SK-N-SH treated with all-trans-retinoic acid at 6 μM for 48 hours (cell line): ENCODE measurements around the gene CGRRF1.

ENCODE experiments used
- ATAC-seq: fragments of 200-7000 bp; cut with Tn5 transposase; 3 replicates; pipeline ENCODE4 v1.9.1; 2020; ENCODE audit warnings: mild to moderate bottlenecking, moderate library complexity
- ARNTL ChIP-seq: fragments of 450-650 bp; formaldehyde crosslinking; IDR thresholded peaks from 2 replicates; pipeline ENCODE4 v1.5.0; 2020; ENCODE audit warnings: low read depth, mild to moderate bottlenecking, moderate library complexity, borderline replicate concordance
- BACH2 ChIP-seq: fragments of 250-450 bp; sonication (Bioruptor Pico); IDR thresholded peaks from 2 replicates; pipeline ENCODE4 v1.9.0; 2021; ENCODE audit warnings: mild to moderate bottlenecking, borderline replicate concordance
- CREB5 ChIP-seq: fragments of 250-450 bp; sonication (Bioruptor Pico); IDR thresholded peaks from 2 replicates; pipeline ENCODE4 v1.5.1; 2020; ENCODE audit warnings: low read depth, mild to moderate bottlenecking, moderate library complexity
- CSDC2 ChIP-seq: fragments of 250-450 bp; sonication (Bioruptor Pico); IDR thresholded peaks from 2 replicates; pipeline ENCODE4 v1.5.0; 2020; ENCODE audit warnings: mild to moderate bottlenecking, moderate library complexity
- CSRNP3 ChIP-seq: fragments of 250-450 bp; sonication (Bioruptor Pico); IDR thresholded peaks from 2 replicates; pipeline ENCODE4 v1.5.1; 2021; ENCODE audit warnings: mild to moderate bottlenecking, moderate library complexity
- ESRRG ChIP-seq: fragments of 250-450 bp; sonication (Bioruptor Pico); IDR thresholded peaks from 2 replicates; pipeline ENCODE4 v1.6.1; 2021; ENCODE audit warnings: mild to moderate bottlenecking
- GLIS3 ChIP-seq: fragments of 250-450 bp; sonication (Bioruptor Pico); IDR thresholded peaks from 2 replicates; pipeline ENCODE4 v1.5.0; 2020; ENCODE audit warnings: mild to moderate bottlenecking, moderate library complexity
- ISL1 ChIP-seq: fragments of 250-450 bp; sonication (Bioruptor Pico); IDR thresholded peaks from 2 replicates; pipeline ENCODE4 v2.1.2; 2022; ENCODE audit warnings: mild to moderate bottlenecking, moderate library complexity
- OSR1 ChIP-seq: fragments of 250-450 bp; sonication (Bioruptor Pico); IDR thresholded peaks from 2 replicates; pipeline ENCODE4 v1.8.0; 2022; ENCODE audit warnings: moderate library complexity, mild to moderate bottlenecking, inconsistent platforms
- PATZ1 ChIP-seq: fragments of 250-450 bp; sonication (Bioruptor Pico); IDR thresholded peaks from 2 replicates; pipeline ENCODE4 v1.8.0; 2020; ENCODE audit warnings: mild to moderate bottlenecking, moderate library complexity, borderline replicate concordance
- POU6F1 ChIP-seq: fragments of 250-450 bp; sonication (Bioruptor Pico); IDR thresholded peaks from 2 replicates; pipeline ENCODE4 v1.8.0; 2021; ENCODE audit warnings: low read depth, mild to moderate bottlenecking, moderate library complexity, borderline replicate concordance
- PPARA ChIP-seq: fragments of 250-450 bp; sonication (Bioruptor Pico); IDR thresholded peaks from 2 replicates; pipeline ENCODE4 v1.5.0; 2020; ENCODE audit warnings: mild to moderate bottlenecking, borderline replicate concordance
- SNAI2 ChIP-seq: fragments of 250-450 bp; sonication (Bioruptor Pico); IDR thresholded peaks from 2 replicates; pipeline ENCODE4 v1.5.0; 2020; ENCODE audit warnings: mild to moderate bottlenecking, moderate library complexity
- TCF4 ChIP-seq: fragments of 250-450 bp; sonication (Bioruptor Pico); IDR thresholded peaks from 2 replicates; pipeline ENCODE4 v1.8.0; 2021; ENCODE audit warnings: mild to moderate bottlenecking, moderate library complexity, borderline replicate concordance
- TOX ChIP-seq: fragments of 250-450 bp; sonication (Bioruptor Pico); IDR thresholded peaks from 2 replicates; pipeline ENCODE4 v1.8.0; 2021; ENCODE audit warnings: mild to moderate bottlenecking, moderate library complexity, borderline replicate concordance
- TSHZ2 ChIP-seq: fragments of 250-450 bp; sonication (Bioruptor Pico); IDR thresholded peaks from 2 replicates; pipeline ENCODE4 v1.5.0; 2020; ENCODE audit warnings: mild to moderate bottlenecking, moderate library complexity
- ZFP3 ChIP-seq: fragments of 250-450 bp; sonication (Bioruptor Pico); IDR thresholded peaks from 2 replicates; pipeline ENCODE4 v1.5.0; 2020; ENCODE audit warnings: mild to moderate bottlenecking, moderate library complexity
- ZFP30 ChIP-seq: fragments of 450-650 bp; formaldehyde crosslinking; IDR thresholded peaks from 2 replicates; pipeline ENCODE4 v1.5.0; 2022; ENCODE audit warnings: mild to moderate bottlenecking, moderate library complexity
- ZNF565 ChIP-seq: fragments of 450-650 bp; formaldehyde crosslinking; conservative IDR thresholded peaks from 2 replicates; pipeline ENCODE4 v1.5.0; 2020; ENCODE audit warnings: low read depth, mild to moderate bottlenecking, moderate library complexity
- ZNF8 ChIP-seq: fragments of 450-650 bp; formaldehyde crosslinking; IDR thresholded peaks from 2 replicates; pipeline ENCODE4 v1.5.0; 2020; ENCODE audit warnings: mild to moderate bottlenecking, moderate library complexity

The CGRRF1 gene

GRCh38 chr14:54584097-54584496, 74.4 kb downstream of the CGRRF1 start:
- no peak for ATAC-seq

GRCh38 chr14:54585214-54585613, 75.5 kb downstream of the CGRRF1 start:
- TF ChIP-seq TCF4 (CRISPR knock-in tag): no peak
- TF ChIP-seq ZFP3 (CRISPR knock-in tag): no peak
- no peak for TF ChIP-seq ZNF565
- no peak for TF ChIP-seq ZFP30 (CRISPR knock-in tag)
- TF ChIP-seq CREB5 (CRISPR knock-in tag): no peak
- no peak for TF ChIP-seq SNAI2 (CRISPR knock-in tag)
- no peak for TF ChIP-seq CSDC2 (CRISPR knock-in tag)
- TF ChIP-seq ZNF8 (CRISPR knock-in tag): no peak
- no peak for TF ChIP-seq POU6F1 (CRISPR knock-in tag)
- TF ChIP-seq TSHZ2 (CRISPR knock-in tag): no peak
- no peak for TF ChIP-seq PPARA (CRISPR knock-in tag)
- TF ChIP-seq ARNTL (CRISPR knock-in tag): no peak
- TF ChIP-seq PATZ1 (CRISPR knock-in tag): no peak
- no peak for TF ChIP-seq ISL1 (CRISPR knock-in tag)
- no peak for TF ChIP-seq ESRRG (CRISPR knock-in tag)
- no peak for TF ChIP-seq GLIS3 (CRISPR knock-in tag)
- TF ChIP-seq BACH2: no peak
- no peak for TF ChIP-seq CSRNP3 (CRISPR knock-in tag)
- TF ChIP-seq TOX (CRISPR knock-in tag): no peak
- no peak for ATAC-seq

More at GRCh38 chr14:54584097-54584496, 74.4 kb downstream of the CGRRF1 start:
- no peak for TF ChIP-seq OSR1 (CRISPR knock-in tag)
